HT1080 (cell line): ENCODE measurements around the gene NF1. TPM values are rescaled to one million over a fixed set of nuclear protein-coding genes. Genes with fewer than 3 reads are reported as not detected.
A peak's percentile ranks its signal among the peaks of the same experiment; 100 is the strongest.
"Not testable (repeated sequence)": the region's sequence is repeated elsewhere in the genome, so short reads cannot be mapped to it uniquely, and the experiment has no call there.

ENCODE experiments used
- DNase-seq: peaks from one replicate; pipeline ENCODE4 v3.0.0-alpha.2; 2015; ENCODE audit warnings: low read depth
- total RNA-seq: library from RNA; depleted of rRNA; stranded (reverse); fragments of >200 nt; shearing (Covaris generic); gene quantifications from 2 replicates; pipeline ENCODE4 v1.2.3, GENCODE V29; 2014

NF1 gene
- total RNA-seq, 1 experiment from 2014 or later = 17.5 TPM

DNA sequence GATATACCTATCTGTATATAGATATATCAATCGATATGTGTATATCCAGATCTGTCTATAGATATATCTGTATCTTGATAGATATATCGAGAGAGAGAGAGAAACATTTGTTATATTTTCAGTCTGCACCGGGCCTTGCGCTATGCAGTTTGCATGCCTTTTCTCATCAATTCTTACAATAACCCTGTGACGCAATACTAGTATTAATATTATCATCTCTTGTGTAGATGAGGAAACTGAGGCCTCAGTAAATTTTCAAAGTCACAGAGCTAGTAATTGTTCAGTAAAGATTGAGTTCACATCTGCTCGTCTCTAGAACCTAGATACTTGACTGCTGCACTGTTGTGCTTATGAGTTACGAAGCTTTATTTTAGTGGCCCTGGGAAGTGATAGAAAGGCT lies 77.6 kb downstream of the NF1 start:
- DNase-seq = no peak

- DNase-seq = no peak
These were observed 79.4 kb downstream of the NF1 start for GRCh38 chr17:31174215-31174614.

GRCh38 chr17:31175237-31175636 lies 80.5 kb downstream of the NF1 start:
- no peak for DNase-seq

- not testable (repeated sequence) for DNase-seq
These were observed 81.4 kb downstream of the NF1 start for GRCh38 chr17:31176143-31176542.

DNA sequence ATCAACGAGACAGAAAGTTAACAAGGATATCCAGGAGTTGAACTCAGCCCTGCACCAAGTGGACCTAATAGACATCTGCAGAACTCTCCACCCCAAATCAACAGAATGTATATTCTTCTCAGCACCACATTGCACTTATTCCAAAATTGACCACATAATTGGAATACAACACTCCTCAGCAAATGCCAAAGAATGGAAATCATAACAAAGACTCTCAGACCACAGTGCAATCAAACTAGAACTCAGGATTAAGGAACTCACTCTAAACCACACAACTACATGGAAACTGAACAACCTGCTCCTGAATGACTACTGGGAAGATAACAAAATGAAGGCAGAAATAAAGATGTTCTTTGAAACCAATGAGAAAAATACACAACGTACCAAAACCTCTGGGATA lies 84.2 kb downstream of the NF1 start:
- not testable (repeated sequence) for DNase-seq

- DNase-seq = no peak
These were observed 100.5 kb downstream of the NF1 start for GRCh38 chr17:31195305-31195704.

- DNase-seq = peak; percentile 37
These were observed 103.2 kb downstream of the NF1 start for GRCh38 chr17:31198026-31198425.

DNA sequence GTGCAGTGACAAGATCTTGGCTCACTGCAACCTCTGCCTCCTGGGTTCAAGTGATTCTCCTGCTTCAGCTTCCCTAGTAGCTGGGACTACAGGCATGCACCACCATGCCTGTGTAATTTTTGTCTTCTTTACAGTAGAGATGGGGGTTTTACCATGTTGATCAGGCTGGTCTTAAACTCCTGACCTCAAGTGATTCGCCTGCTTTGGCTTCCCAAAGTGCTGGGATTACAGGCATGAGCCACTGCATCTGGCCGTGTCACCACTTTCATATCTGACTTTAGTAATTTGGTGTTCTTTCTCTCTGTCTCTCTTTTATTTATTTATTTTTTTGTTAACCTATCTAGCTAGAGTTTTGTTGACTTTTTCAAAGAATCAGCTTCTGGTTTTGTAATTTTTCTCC lies 103.9 kb downstream of the NF1 start:
- DNase-seq = peak; percentile 15

DNA sequence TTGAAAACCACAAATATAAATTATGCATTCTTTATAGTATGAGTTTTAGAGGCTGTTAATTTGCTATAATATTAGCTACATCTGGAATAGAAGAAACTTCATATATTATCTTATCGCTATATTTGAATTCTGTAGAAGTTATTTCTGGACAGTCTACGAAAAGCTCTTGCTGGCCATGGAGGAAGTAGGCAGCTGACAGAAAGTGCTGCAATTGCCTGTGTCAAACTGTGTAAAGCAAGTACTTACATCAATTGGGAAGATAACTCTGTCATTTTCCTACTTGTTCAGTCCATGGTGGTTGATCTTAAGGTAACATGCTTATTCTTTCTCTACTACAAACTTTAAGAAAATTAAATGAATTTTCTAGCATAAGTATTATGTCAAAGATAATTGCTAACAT lies 105.5 kb downstream of the NF1 start:
- no peak for DNase-seq

DNA sequence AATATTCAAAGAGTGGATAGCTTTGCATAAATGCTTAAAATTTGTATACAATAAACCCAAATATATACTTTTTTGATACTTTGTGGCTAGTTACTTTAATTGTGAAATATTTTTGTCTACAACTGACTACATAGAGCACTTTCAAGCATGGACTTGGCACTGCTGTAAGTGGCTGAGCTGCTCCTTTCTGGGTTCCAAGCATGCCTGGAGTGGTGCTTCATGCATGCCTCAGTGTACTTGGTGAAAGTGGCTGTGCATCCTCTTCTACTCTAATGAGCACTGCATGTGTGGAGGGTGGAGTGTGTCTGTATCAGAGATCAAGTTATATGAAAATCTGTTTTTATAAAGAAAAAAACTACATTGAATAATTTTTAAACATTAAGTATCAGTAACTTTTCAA lies 108.2 kb downstream of the NF1 start:
- DNase-seq = no peak

DNA sequence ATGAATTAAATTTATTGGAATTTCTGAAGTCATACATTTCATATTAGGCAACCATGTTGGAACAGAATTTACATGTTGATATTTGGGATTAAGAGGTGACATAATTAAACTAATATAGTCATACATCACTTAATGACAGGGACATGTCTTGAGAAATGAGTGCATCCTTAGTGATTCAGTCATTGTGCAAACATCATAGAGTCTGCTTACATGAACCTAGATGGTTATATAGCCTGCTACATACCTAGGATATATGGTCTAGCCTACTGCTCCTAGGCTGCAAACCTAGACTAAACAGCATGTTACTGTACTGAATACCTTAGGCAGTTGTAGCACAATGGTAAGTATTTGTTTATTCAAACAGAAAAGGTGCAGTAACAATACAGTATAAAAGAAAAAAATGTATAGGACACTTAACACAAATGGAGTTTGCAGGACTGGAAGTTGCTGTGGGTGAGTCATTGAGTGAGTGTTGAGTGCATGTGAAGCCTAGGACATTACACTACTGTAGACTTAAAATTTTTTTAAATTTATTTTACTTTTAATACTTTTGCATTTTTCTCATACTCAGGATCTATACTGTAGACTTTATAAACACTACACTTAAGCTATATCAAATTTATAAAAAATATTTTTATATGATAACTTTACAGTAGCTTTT lies 116.7 kb downstream of the NF1 start:
- DNase-seq = peak; percentile 37

DNA sequence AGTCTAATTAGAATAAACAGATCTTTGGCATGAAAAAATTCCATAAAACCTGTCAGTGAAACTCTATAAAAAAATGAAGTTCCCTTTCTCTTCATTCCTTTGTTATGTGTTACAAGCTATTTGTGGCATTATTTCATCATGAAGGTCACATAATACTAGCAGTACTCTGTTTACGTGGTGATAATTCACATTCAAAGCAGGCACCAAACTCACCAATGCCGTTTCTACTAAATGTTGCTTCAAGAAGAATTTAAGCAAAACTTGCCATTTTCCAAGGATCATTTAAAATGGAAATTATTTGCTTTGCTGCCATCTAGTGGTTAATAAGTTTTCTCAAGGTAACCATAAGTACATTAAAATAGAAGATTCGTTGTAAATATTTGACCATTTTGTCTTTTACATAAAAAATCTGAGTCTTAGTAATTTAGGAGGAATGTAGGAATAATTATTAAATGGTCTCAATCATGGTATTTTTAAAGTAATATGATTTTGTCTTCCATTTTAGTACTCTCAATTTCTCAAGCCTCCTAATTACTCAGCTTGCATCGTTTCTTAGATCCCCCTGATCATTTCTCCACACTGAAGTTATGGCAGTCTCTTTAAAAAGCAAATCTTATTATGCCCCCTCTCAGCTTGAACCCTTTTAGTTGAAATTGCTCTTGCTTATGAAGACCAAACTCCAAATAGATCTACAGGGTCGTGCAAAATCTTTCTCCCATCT lies 121.4 kb downstream of the NF1 start:
- peak; percentile 40 for DNase-seq

DNA sequence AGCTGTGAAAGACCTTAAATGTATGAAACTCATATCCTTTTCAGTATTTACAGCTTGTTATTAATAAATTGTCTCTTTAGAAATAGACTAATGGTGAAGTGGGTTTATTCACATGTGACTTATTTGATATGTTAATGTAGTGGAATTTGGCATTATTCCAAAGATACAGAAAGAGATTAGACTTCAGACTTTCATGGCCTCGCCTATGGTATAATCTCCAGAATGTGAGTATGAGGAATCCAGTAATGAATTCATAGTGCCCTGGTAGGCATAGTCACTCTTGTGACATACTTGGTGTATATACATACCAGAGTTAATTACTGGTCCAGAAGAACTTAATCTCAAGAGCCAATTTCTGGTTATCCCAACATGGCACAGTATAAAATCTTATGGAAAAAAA lies 129.6 kb downstream of the NF1 start:
- DNase-seq = no peak

DNA sequence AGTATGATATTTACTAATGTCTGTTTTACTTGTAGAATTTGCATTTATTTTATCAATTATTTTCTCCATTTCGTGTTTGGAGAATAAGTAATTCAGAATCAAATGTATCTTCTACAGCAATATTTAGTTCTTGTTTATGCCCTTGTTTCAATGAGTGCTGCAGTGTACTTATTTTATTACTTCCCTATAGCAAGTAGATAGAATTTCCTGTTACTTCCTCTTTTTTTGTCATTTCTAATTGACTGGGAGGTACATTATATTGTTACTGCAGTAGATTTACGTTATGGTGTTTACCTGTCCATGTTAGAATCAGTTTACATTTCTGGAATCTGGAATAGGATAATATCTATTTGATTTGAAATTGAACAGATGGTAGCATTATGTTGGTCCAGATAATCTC lies 131.1 kb downstream of the NF1 start:
- DNase-seq = no peak

GRCh38 chr17:31226373-31226772 lies 131.6 kb downstream of the NF1 start:
- DNase-seq = no peak

DNA sequence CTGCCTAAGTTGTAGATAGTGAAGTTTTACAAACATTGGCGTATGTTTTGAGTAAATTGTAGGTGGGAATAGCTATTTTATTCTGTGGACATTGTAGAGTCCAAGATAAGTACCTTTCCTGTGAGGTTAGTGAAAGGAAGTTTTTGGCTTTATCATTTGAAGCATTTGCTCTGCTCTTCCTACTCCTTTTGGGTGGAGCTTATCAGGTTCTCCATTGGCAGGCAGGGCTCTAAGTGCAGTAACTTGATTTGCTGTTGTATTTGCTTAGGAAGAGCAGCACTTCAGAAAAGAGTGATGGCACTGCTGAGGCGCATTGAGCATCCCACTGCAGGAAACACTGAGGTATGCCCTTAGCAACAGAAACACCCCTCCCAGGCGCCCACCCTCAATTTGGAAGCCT lies 132.2 kb downstream of the NF1 start:
- no peak for DNase-seq

GRCh38 chr17:31231852-31232251 lies 137.1 kb downstream of the NF1 start:
- DNase-seq = no peak

- no peak for DNase-seq
These were observed 140.3 kb downstream of the NF1 start for GRCh38 chr17:31235110-31235509.

DNA sequence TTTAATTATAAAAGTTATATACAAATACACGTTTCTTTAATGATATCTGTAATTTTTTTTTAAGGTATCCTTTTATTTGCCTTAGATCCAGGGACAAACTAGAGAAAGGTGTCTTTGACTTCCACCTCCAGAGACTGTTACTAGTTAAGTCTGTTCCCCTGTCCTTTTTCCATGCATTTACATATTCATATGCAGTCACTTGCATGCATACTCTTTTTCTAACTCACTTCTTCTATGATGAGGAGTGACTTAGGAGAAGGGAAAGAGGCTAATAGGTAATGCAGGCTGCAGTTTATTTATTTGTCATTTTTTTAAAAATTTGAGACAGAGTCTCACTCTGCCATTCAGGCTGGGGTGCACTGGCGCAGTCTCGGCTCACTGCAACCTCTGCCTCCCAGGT lies 141.4 kb downstream of the NF1 start:
- DNase-seq = no peak

DNA sequence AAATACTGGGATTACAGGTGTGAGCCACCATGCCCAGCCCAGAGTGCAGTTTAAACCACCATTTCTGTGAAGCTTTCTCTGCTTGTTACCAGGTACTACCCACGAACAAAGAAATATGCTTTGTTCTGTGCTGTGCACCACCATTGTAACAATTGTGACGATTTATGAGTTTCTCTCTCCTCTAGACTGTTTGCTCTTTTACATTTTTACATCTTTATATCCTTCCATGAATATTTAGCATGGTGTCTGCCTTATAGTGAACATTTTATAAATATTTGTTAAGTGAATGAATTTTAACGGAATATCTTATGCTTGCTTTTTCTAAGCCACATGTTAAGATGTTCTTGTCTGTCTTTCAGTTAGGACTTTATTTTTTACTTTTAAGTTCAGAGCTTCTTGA lies 141.9 kb downstream of the NF1 start:
- DNase-seq = no peak

- DNase-seq = no peak
These were observed 146.3 kb downstream of the NF1 start for GRCh38 chr17:31241116-31241515.

DNA sequence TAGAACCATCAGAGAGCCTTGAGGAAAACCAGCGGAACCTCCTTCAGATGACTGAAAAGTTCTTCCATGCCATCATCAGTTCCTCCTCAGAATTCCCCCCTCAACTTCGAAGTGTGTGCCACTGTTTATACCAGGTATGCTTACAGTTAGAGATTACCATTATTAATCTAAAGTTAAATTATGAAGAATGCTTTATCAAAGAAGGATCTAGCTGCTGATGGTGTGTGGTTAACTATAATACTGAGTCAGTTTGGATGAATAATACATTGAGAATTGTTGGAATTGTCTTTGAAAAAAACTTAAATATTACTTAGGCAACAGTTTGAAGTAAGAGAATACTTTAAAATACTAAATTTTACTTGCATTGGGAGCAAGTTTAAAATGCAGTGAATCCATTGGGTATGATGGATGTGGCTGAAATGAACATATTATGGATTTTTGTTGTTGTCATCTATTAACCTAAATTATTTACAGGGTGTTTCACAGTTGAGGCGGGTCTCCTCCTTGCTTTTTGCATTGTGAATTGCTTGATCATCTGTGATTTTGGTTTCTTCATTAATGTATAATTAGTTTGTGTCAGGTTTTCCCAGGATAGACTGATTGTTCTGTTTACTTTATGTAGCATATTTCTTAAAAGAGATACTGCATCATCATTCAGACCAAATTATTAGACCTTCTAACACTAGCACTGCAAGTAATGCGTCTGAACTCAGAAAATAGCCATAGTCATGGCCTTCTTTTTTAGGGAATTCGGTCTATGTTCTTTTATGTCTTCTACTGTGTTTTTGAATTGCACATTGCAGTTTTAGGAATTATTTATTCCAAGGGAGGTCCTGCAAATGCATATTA lies 154.4 kb downstream of the NF1 start:
- peak; percentile 80 for DNase-seq

DNA sequence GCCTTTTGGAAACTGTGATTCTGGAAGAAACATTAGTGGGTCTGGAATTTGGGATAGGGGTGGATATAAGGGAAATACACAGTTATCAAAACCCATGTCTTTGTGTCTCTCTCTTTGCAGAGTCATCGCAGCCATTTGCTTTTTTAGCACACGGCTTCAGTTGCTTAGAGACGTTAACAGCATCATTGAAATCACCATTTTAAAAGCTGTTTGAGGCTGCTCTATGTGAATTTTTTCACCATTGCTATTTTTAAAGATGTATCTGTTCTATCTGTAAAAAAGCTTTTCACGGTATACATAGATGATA lies 155.0 kb downstream of the NF1 start:
- no peak for DNase-seq
